OCI-LY1 (cell line): Measurements from ENCODE around the gene CSH2.
"Not testable (repeated sequence)": the region's sequence is repeated elsewhere in the genome, so short reads cannot be mapped to it uniquely, and the experiment has no call there.

Experiments
- H2AFZ ChIP-seq: fragments of 200-600 bp; sonication (generic), shearing (Covaris generic); 2 replicates; pipeline ENCODE4 v1.6.0; 2014; ENCODE audit warnings: antibody characterized with exemption, mild to moderate bottlenecking, low read length
- H3F3A ChIP-seq: fragments of 200-600 bp; sonication (generic), shearing (Covaris generic); 2 replicates; pipeline ENCODE4 v1.6.0; 2014; ENCODE audit warnings: mild to moderate bottlenecking, antibody characterized with exemption, low read length, moderate library complexity; ENCODE audit not compliant: insufficient read depth
- H3K27ac ChIP-seq: fragments of 200-600 bp; sonication (generic); 2 replicates; pipeline ENCODE4 v1.5.1; 2014; ENCODE audit warnings: low read length, mixed run types, mild to moderate bottlenecking, low read depth; ENCODE audit not compliant: poor library complexity, severe bottlenecking
- H3K27me3 ChIP-seq: fragments of 200-600 bp; sonication (generic); 2 replicates; pipeline ENCODE4 v1.6.0; 2014; ENCODE audit warnings: antibody characterized with exemption, mild to moderate bottlenecking, low read length, moderate library complexity; ENCODE audit not compliant: insufficient read depth
- H3K36me3 ChIP-seq: fragments of 200-600 bp; sonication (generic); 2 replicates; pipeline ENCODE4 v1.6.1; 2014; ENCODE audit warnings: mild to moderate bottlenecking, antibody characterized with exemption, low read length, moderate library complexity, mixed read lengths; ENCODE audit not compliant: insufficient read depth
- H3K4me1 ChIP-seq: fragments of 200-600 bp; sonication (generic); 2 replicates; pipeline ENCODE4 v1.5.1; 2014; ENCODE audit warnings: mild to moderate bottlenecking, low read length, moderate library complexity; ENCODE audit not compliant: insufficient read depth, severe bottlenecking
- H3K4me2 ChIP-seq: fragments of 200-600 bp; sonication (generic), shearing (Covaris generic); 2 replicates; pipeline ENCODE4 v1.6.1; 2014; ENCODE audit warnings: low read length
- H3K4me3 ChIP-seq: fragments of 200-600 bp; sonication (generic); 2 replicates; pipeline ENCODE4 v1.5.1; 2014; ENCODE audit warnings: low read length, low read depth, mild to moderate bottlenecking, mixed read lengths; ENCODE audit not compliant: poor library complexity, severe bottlenecking
- H3K79me2 ChIP-seq: fragments of 200-600 bp; shearing (Covaris generic); 2 replicates; pipeline ENCODE4 v1.6.1; 2016; ENCODE audit warnings: mixed run types, low read length, mixed read lengths; ENCODE audit not compliant: insufficient read depth
- H3K9ac ChIP-seq: fragments of 200-600 bp; sonication (generic), shearing (Covaris generic); 2 replicates; pipeline ENCODE4 v1.6.1; 2014; ENCODE audit warnings: mild to moderate bottlenecking, low read length, mixed read lengths
- H3K9me2 ChIP-seq: fragments of 200-600 bp; sonication (generic), shearing (Covaris generic); 2 replicates; pipeline ENCODE4 v1.6.1; 2014; ENCODE audit warnings: low read depth, mild to moderate bottlenecking, low read length, mixed read lengths
- H3K9me3 ChIP-seq: fragments of 200-600 bp; shearing (Covaris generic); 2 replicates; pipeline ENCODE4 v1.6.1; 2014; ENCODE audit warnings: low read length, mixed read lengths
- H4K20me1 ChIP-seq: fragments of 200-600 bp; sonication (generic), shearing (Covaris generic); 2 replicates; pipeline ENCODE4 v1.6.0; 2016; ENCODE audit warnings: mild to moderate bottlenecking, low read length; ENCODE audit not compliant: insufficient read depth
- EZH2 ChIP-seq: fragments of 200-600 bp; sonication (generic), shearing (Covaris generic); IDR thresholded peaks from 2 replicates; pipeline ENCODE4 v1.8.0; 2017; ENCODE audit warnings: borderline replicate concordance, mixed run types, mild to moderate bottlenecking, antibody characterized with exemption, low read length, moderate library complexity, mixed read lengths
- TF ChIP-seq, protein P1 (sequence below): fragments of 200-600 bp; sonication (generic), shearing (Covaris generic); IDR thresholded peaks from 2 replicates; pipeline ENCODE4 v1.5.1; 2017; ENCODE audit warnings: mild to moderate bottlenecking, antibody characterized with exemption, low read length, moderate library complexity, mixed read lengths

The CSH2 gene

DNA sequence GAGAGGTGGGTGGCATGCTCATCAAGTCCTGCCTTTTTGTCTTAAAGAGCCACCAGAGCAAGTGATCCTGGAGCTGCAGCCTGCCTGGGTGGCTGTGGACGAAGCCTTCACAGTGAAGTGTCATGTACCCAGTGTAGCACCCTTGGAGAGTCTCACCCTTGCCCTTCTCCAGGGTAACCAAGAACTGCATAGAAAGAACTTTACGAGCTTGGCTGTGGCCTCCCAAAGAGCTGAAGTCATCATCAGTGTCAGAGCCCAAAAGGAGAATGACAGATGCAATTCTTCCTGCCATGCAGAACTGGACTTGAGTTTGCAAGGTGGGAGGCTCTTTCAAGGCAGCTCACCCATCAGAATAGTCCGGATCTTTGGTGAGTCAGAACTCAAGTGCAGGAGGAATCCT lies 14.2 kb downstream of the CSH2 start:
- no peak overlapping the region for H3K4me2 ChIP-seq
- TF ChIP-seq, protein P1, sequence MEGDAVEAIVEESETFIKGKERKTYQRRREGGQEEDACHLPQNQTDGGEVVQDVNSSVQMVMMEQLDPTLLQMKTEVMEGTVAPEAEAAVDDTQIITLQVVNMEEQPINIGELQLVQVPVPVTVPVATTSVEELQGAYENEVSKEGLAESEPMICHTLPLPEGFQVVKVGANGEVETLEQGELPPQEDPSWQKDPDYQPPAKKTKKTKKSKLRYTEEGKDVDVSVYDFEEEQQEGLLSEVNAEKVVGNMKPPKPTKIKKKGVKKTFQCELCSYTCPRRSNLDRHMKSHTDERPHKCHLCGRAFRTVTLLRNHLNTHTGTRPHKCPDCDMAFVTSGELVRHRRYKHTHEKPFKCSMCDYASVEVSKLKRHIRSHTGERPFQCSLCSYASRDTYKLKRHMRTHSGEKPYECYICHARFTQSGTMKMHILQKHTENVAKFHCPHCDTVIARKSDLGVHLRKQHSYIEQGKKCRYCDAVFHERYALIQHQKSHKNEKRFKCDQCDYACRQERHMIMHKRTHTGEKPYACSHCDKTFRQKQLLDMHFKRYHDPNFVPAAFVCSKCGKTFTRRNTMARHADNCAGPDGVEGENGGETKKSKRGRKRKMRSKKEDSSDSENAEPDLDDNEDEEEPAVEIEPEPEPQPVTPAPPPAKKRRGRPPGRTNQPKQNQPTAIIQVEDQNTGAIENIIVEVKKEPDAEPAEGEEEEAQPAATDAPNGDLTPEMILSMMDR, result no peak
- TF ChIP-seq EZH2, result no peak
- no peaks in the 10 kb centered on the region for H4K20me1 ChIP-seq
- H3K9me2 ChIP-seq, result no peaks in the 10 kb centered on the region
- 0 out of 2 replicates have a peak, but pooled peaks cover 5% of the 10 kb centered on the region for H3K27me3 ChIP-seq
- no peak overlapping the region for H3K9ac ChIP-seq
- H3K79me2 ChIP-seq, result no peaks in the 10 kb centered on the region
- no peak overlapping the region for H3K4me3 ChIP-seq
- H3K27ac ChIP-seq, result no peak overlapping the region
- no peaks in the 10 kb centered on the region for H3K36me3 ChIP-seq
- H3F3A ChIP-seq, result no peaks in the 10 kb centered on the region
- no peak overlapping the region for H2AFZ ChIP-seq
- no peaks in the 10 kb centered on the region for H3K9me3 ChIP-seq
- no peaks in the 10 kb centered on the region for H3K4me1 ChIP-seq

DNA sequence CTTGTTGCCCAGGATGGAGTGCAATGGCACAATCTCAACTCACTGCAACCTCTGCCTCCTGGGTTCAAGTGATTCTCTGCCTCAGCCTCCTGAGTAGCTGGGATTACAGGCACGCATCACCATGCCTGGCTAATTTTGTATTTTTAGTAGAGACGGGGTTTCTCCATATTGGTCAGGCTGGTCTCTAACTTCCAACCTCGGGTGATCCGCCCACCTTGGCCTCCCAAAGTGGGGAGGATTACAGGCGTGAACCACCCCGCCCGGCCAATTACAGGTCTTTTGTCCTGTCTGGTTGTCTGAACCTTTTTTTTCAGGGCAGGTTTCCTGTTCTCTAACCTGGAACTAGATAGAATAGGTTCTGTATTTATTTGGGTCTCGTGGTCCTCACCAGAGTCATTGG lies 17.1 kb downstream of the CSH2 start:
- H3K27ac ChIP-seq, H3K27me3 ChIP-seq, H3K36me3 ChIP-seq, H4K20me1 ChIP-seq, H3K79me2 ChIP-seq, H3K4me3 ChIP-seq, H3K9me3 ChIP-seq, H3K9me2 ChIP-seq, H3F3A ChIP-seq, H2AFZ ChIP-seq, H3K9ac ChIP-seq, H3K4me2 ChIP-seq, H3K4me1 ChIP-seq: not testable (repeated sequence)

DNA sequence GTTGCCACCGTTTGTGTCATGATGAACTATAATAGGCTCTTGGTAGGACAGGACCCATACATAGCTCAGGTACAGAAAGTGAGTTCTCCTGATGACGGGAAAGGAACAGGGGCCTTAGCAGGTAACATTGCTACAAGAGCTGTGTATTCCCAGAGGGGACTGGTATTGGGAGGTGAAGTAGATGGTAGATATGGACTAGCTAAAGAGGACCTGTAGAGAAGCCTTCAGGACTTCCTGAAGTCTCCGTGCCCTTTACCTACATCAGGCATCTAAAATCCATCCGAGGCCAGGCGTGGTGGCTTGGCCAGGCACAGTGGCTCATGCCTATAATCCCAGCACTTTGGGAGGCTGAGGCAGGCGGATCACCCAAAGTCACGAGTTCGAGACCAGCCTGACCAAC lies 18.3 kb downstream of the CSH2 start:
- TF ChIP-seq, protein P1, result no peak
- TF ChIP-seq EZH2, result no peak
- no peak overlapping the region for H3K27ac ChIP-seq
- H4K20me1 ChIP-seq, result no peaks in the 10 kb centered on the region
- no peaks in the 10 kb centered on the region for H3K9me2 ChIP-seq
- H3K9ac ChIP-seq, result no peak overlapping the region
- no peaks in the 10 kb centered on the region for H3F3A ChIP-seq
- H3K9me3 ChIP-seq, result no peaks in the 10 kb centered on the region
- no peaks in the 10 kb centered on the region for H3K27me3 ChIP-seq
- H3K36me3 ChIP-seq, result no peaks in the 10 kb centered on the region
- H3K4me3 ChIP-seq, result no peak overlapping the region
- no peaks in the 10 kb centered on the region for H3K4me1 ChIP-seq
- H3K79me2 ChIP-seq, result no peaks in the 10 kb centered on the region
- no peak overlapping the region for H3K4me2 ChIP-seq
- no peak overlapping the region for H2AFZ ChIP-seq

DNA sequence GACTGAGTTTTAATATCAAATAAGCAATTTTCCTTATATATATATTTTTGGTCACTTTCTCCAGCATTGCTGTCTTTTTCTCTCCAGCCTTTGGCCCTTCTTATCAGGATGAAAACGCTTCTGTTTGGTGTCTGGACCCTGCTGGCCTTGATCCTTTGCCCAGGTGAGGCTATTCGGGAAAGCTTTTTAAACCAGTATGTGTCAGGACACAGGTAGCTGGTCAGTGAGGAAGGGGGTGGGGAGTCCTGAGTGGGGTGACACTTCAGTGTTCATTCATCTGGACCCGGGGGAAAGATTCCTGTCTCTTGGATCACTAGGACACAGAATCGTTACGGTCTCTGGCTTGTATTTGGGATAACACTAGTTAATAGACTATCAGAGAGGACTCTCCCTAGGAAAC lies 18.8 kb downstream of the CSH2 start:
- no peaks in the 10 kb centered on the region for H3K9me3 ChIP-seq
- no peak for TF ChIP-seq EZH2
- TF ChIP-seq, protein P1, result no peak
- no peaks in the 10 kb centered on the region for H3K4me1 ChIP-seq
- no peak overlapping the region for H3K9ac ChIP-seq
- H3K79me2 ChIP-seq, result no peaks in the 10 kb centered on the region
- H3K36me3 ChIP-seq, result no peaks in the 10 kb centered on the region
- H3K9me2 ChIP-seq, result no peaks in the 10 kb centered on the region
- H3K4me3 ChIP-seq, result no peak overlapping the region
- H3F3A ChIP-seq, result no peaks in the 10 kb centered on the region
- H2AFZ ChIP-seq, result no peak overlapping the region
- no peaks in the 10 kb centered on the region for H3K27me3 ChIP-seq
- H3K4me2 ChIP-seq, result no peak overlapping the region
- no peaks in the 10 kb centered on the region for H4K20me1 ChIP-seq
- no peak overlapping the region for H3K27ac ChIP-seq
